ENCODE data around the gene MMD2.

GRCh38 chr7:4919969-4920766 lies 38.8 kb downstream of the MMD2 start:
- TF ChIP-seq EP300 (IDR thresholded peaks at IDR 0.05; ENCODE audit: borderline replicate concordance), result no peak
- no peak for TF ChIP-seq TAF1 (IDR thresholded peaks at IDR 0.05; ENCODE audit: low read depth)
- no peak for TF ChIP-seq ZBTB7A (IDR thresholded peaks at IDR 0.05; ENCODE audit: low read depth)
- no peak for TF ChIP-seq YY1 (IDR thresholded peaks at IDR 0.05; ENCODE audit: low read depth)
- no peak for TF ChIP-seq NFIC (IDR thresholded peaks at IDR 0.05)
- no peak for TF ChIP-seq FOXM1 (IDR thresholded peaks at IDR 0.05; ENCODE audit: borderline replicate concordance, low read depth)
- no peak for TF ChIP-seq EGR1 (IDR thresholded peaks at IDR 0.05)
- TF ChIP-seq USF1 (IDR thresholded peaks at IDR 0.05), result no peak
- TF ChIP-seq TEAD4 (IDR thresholded peaks at IDR 0.05), result no peak
- TF ChIP-seq RAD21 (IDR thresholded peaks at IDR 0.05; ENCODE audit: low read depth), result no peak
- no peak for TF ChIP-seq CEBPB (IDR thresholded peaks at IDR 0.05)
